Measurements from ENCODE around the gene RAB15.

RAB15 gene

GRCh38 chr14:64956697-64957406, 15.3 kb downstream of the RAB15 start:
- in situ Hi-C loops (cut with MboI; ENCODE audit: low sequenced_read_pairs): no loop called here

- in situ Hi-C loops (cut with MboI; ENCODE audit: low sequenced_read_pairs): no loop called here
These were observed 16.8 kb downstream of the RAB15 start for GRCh38 chr14:64955297-64955696.

DNA sequence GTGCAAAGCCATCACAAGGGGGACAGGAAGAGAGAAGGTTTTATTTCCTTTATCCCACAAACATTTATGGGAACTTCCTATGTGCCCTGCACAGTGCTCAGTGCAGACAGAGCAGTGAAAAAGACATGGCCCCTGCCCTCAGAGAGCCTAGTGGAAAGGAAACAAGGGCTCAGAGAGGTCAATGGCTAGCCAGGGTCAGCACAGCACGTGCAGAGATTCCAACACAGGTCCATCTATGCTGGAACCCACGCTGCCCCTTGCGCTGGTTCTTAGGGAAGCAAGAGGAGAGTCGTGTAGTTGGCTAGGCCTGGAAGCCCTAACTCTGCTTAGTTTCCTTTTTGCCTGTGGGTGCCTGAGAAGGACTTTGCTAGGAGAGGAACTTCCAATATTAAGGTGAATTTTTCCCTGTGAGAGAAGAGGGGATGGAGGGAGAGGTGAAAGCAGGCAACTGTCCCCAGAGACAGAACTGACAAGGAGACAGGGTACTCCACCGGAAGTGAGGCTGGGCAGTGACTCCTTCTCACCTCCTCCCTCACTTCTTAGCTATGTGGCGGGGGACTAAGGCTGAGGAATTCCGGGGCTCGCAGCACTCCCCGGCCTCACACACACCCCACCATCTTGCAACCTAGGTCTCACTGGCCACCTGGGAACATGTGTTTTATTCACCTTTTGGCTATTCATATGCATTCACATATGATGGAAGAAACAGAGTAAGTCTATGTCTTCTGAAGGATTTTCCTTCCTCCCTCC, 17.5 kb downstream of the RAB15 start:
- in situ Hi-C loops (cut with MboI; ENCODE audit: low sequenced_read_pairs): no loop called here

GRCh38 chr14:64953661-64954060, 18.5 kb downstream of the RAB15 start:
- in situ Hi-C loops (cut with MboI; ENCODE audit: low sequenced_read_pairs): no loop called here

- in situ Hi-C loops (cut with MboI; ENCODE audit: low sequenced_read_pairs): no loop called here
These were observed 18.9 kb downstream of the RAB15 start for GRCh38 chr14:64953310-64953654.

DNA sequence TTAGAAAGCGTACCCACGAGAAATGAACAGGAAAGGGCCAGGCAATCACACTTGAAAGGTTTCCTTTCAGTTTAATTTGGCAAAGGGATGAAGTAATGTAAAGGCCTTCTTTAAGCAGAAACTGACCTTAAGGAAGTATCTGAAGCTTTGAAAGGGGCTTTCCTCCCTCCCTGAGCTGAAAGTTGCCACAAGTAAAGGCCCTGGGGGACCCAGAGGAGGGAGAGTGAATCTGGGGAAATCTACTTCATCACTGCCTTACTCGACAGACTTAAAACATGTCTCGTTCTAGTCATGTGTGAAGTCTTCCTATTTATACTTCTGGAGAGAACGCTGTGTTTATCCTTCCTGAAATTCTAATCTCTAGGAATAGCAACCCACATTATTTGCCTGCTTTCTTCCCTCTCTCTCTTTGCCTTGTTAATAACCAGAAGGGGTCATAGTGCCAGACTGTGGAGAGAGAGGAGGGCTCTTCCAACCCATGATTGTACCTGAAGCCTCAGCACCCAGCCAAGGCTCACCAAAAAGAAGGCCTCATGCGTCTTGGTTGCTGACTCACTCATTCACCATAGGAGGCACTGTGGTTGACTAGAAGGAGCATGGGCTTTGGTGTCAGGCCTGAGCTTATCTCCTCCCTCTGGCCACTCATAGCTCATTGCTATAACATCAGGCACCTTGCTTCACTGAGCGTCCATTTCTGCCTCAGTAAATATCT, 19.4 kb downstream of the RAB15 start:
- in situ Hi-C loops (cut with MboI; ENCODE audit: low sequenced_read_pairs): no loop called here

DNA sequence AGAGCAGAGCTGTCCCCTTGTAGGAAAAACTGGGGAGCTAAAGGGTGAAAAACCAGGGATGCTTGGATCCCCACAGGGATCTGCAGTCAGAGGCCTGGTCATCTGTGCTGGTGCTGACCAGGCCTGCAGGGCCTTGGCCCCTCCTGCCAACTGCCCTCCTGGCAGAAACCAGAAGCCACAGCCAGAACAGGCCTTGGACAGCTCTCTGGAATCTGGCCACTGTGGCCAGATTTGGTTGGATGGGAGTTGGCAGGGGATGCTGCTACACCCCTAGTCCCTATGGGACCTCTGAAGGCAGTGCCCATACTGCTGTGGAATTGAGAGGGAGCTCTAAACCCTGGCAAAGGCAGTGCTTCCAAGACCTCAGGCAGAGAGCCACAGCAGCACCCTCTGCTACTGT, 20.4 kb downstream of the RAB15 start:
- in situ Hi-C loops (cut with MboI; ENCODE audit: low sequenced_read_pairs): no loop called here

- in situ Hi-C loops (cut with MboI; ENCODE audit: low sequenced_read_pairs): no loop called here
These were observed 20.8 kb downstream of the RAB15 start for GRCh38 chr14:64951291-64951690.

- in situ Hi-C loops (cut with MboI; ENCODE audit: low sequenced_read_pairs): no loop called here
These were observed 21.2 kb downstream of the RAB15 start for GRCh38 chr14:64950889-64951288.

DNA sequence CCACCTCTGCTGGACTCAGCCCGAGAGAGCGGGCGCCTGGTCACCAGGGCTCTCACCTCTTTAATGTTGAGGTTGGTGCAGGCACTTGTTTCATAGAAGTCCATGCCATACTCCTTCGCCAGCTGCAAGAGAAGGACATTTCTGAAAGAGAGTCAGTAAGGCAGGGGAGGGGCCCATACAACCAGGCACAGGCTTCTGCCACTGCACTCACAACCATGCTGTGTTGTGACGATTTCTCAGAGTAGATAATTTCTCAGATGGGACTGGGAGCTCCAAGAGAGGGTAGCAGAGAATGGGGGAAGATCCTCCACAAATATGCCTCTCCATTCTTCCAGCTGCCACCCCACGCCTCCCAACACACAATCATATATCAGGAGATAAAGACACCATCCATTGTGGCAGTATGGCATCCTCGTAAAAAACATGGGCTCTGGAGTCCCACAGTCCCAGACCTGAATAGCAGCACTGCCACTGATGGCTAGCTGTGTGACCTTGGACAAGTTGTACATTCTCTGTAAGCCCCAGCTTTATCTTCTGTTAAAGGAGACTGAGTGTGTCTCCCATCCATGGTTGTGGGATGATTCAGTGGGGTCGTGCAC, 23.4 kb downstream of the RAB15 start:
- in situ Hi-C loops (cut with MboI; ENCODE audit: low sequenced_read_pairs): no loop called here

DNA sequence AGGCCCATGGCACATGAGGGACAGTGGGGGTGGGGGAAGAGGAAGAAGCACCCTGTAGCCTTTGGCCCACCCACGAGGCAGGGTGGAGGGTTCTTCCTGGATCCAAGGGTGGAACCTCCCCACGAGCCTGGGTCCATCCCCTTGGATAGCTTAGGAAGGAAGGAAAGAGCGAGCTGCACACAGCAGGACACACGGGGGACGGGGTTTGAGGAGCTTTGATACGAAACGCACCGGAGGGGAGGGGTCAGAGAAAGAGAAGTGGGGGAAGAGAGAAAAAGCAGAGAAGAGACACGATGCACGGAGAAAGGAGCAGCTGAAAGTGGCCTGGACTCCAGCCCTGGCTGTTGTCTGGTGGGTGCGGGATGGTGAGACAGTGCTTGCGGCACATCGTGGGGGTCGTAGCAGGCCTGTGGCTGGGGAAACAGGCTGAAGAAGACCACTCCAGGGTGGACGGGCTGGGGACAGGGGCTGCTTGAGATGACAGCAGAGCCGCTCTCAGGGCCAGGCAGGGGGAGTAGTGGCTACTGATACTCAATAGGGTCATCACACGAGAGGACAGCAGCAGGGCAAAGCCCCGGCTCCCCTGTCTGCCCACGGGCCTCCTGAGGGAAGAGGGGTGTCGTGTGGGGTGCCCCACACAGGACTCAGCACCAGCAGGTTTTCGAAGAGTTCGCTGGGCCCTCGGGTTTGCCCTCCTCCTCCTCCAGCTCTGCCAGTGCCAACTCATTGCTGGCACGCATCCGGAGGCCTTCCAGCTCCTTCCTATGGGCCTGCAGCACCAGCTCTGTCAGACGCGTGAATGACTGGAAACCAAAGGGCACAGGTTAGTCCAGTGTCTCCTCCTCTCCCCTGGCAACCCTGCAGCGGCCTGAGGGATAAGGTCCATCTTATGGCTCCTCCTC, 24.2 kb downstream of the RAB15 start:
- in situ Hi-C loops (cut with MboI; ENCODE audit: low sequenced_read_pairs): no loop called here

DNA sequence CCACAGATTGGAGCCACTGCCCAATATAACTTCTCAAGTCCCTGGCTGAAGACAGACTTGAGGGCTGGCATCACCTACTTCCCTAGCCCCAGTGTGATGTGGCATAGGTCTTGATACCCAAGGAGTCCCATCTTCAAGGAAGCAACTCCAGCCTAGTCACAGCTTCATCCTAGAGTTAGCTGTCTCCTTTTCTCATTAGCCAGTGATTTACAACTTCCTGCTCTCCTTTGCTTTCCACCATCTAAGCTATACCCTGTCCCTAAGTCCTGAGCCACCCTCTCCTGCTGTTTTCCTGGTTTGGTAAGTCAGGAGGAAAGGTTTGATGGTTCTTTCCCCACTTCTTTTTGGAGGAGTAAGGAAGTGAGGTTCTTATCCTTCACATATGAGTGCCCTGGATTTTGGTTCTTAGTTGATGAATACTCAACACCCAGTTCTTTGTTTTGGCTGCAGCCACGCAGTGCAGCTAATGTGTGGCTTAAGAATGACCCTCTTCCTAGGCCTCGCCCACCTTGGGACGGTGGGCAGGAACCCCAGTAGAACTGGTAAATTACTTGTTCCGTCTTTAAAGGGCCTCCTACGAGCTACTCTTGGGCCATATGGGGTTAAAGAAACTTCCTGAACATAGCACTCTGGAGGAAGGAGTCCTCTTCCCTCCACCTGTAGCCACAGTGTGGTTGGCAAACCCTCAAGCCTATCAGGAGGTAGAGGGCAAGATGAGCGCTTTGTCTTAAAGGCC, 25.7 kb downstream of the RAB15 start:
- in situ Hi-C loops (cut with MboI; ENCODE audit: low sequenced_read_pairs): no loop called here

DNA sequence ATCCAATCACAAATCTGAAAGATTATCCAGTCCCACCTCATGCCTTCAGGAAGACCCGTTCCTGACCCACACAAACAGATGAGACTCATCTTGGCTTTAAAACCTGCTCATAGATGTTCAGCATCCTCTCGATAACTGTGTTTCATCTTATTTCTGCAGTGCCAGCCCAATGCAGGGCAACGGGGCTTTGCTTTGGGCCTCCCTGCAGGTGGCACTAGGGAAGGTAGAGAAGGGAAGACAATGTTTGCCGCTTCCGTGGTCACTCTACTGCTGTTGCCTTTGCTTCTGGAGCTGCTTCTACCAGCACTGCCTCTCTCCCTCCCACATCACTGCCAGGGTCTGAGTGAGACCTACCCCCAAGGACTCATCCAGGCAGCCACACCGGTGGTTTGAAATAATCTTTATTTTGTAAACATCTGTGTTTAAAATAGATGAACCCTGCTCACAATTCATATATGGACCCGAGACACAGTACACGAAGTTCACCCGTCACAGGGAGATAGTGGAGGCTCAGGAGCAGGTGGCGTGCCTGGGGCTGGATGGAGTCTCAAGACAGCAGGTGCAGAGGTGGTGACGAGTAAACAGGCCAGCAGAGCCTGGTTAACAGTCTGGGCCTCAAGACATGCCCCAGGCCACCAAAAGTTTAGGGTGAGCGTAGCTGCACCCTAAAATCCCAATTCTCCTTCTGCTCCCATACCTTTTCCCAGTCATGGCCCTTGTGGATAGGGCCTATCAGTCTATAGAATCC, 26.5 kb downstream of the RAB15 start:
- in situ Hi-C loops (cut with MboI; ENCODE audit: low sequenced_read_pairs): no loop called here

- in situ Hi-C loops (cut with MboI; ENCODE audit: low sequenced_read_pairs): no loop called here
These were observed 27.3 kb downstream of the RAB15 start for GRCh38 chr14:64944861-64945260.

- in situ Hi-C loops (cut with MboI; ENCODE audit: low sequenced_read_pairs): no loop called here
These were observed 28.1 kb downstream of the RAB15 start for GRCh38 chr14:64944041-64944440.

DNA sequence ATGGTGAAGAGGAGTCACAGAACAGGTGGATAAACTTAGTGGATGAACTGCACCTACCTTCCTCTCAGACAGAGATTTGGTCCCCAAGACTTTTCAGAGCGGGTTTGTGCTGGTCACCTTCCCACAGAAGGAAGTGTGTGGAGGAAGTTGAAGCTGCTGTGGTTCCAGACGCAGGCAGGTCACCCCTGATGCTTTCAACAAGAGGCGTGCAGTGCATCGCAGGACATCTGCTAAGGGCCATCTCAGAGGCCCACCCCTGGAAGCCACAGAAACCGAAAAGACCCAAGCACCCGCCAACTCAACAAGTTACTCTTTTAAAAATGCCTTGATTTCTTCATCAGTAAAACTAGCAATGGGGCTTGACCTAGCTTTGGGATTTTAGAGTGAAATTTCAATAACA, 28.6 kb downstream of the RAB15 start:
- in situ Hi-C loops (cut with MboI; ENCODE audit: low sequenced_read_pairs): no loop called here

- in situ Hi-C loops (cut with MboI; ENCODE audit: low sequenced_read_pairs): no loop called here
These were observed 29.5 kb downstream of the RAB15 start, which contains the start of gene GPX2 for GRCh38 chr14:64942531-64943111. GPX2 (minus strand) TSS chr14:64942745; CDS start chr14:64942726, 19 bp downstream.

DNA sequence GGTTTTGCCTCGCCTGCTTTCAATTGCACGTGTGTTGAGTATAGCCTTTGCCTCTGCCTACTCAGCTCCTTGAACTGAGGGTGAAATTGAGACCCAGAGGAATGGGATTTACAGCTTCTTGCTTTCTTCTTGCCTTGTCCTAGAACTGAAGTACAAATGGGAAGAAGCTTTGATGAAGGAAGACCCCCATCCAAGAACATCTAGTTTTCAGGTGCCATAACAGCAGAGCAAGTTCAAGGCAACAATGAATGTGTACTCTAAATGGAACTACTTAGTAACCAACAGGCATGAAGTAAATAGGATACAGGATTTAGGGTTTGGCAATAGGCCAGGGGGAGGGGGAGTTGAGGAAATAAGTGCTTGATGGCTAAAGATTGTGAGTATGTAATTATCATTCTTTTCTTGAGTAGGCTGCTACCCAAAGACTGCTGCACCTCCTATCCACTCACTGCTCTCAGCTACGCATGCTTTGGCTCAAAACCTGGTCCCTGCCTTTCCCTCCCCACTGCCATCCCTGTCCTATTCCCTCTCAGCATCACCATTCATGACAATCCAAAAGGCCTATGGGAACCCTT, 31.7 kb downstream of the RAB15 start:
- in situ Hi-C loops (cut with MboI; ENCODE audit: low sequenced_read_pairs): no loop called here

Data from HL-60/S4 treated with phorbol 12-myristate 13-acetate at 8.2 ng/mL for 4 days and 3 days (cell line).